Neural cell (in vitro differentiated cells): ENCODE measurements around the gene OR1F1. TPM values are rescaled to one million over a fixed set of nuclear protein-coding genes. Genes with fewer than 3 reads are reported as not detected.

ENCODE experiments used
- H2AFZ ChIP-seq: fragments of 200-600, 300-800 bp; sonication (generic), shearing (Covaris generic); 2 replicates; pipeline ENCODE4 v1.6.0; 2014; ENCODE audit warnings: low read depth, mild to moderate bottlenecking, antibody characterized with exemption, low read length, moderate library complexity
- H3F3A ChIP-seq: fragments of 200-600 bp; shearing (Covaris generic); 2 replicates; pipeline ENCODE4 v1.6.1; 2016; ENCODE audit warnings: mild to moderate bottlenecking, moderate library complexity, mixed read lengths, antibody characterized with exemption, low read length; ENCODE audit not compliant: insufficient read depth, poor library complexity, severe bottlenecking
- H3K27ac ChIP-seq: fragments of 200-600, 300-800 bp; sonication (generic), shearing (Covaris generic); 2 replicates; pipeline ENCODE4 v1.5.1; 2014; ENCODE audit warnings: mild to moderate bottlenecking, low read length, moderate library complexity
- H3K27me3 ChIP-seq: fragments of 300-800, 200-600 bp; sonication (generic), shearing (Covaris generic); 2 replicates; pipeline ENCODE4 v1.6.0; 2014; ENCODE audit warnings: mild to moderate bottlenecking, low read depth, low read length, moderate library complexity; ENCODE audit not compliant: insufficient read depth
- H3K36me3 ChIP-seq: fragments of 300-800, 200-600 bp; sonication (generic), shearing (Covaris generic); 2 replicates; pipeline ENCODE4 v1.5.1; 2014; ENCODE audit warnings: mild to moderate bottlenecking, antibody characterized with exemption, low read length, moderate library complexity; ENCODE audit not compliant: insufficient read depth
- H3K4me2 ChIP-seq: fragments of 300-800, 200-600 bp; sonication (generic), shearing (Covaris generic); 2 replicates; pipeline ENCODE4 v1.6.0; 2014; ENCODE audit warnings: mild to moderate bottlenecking, low read length
- H3K4me3 ChIP-seq: fragments of 300-800, 200-600 bp; sonication (generic), shearing (Covaris generic); 2 replicates; pipeline ENCODE4 v1.5.1; 2014; ENCODE audit warnings: mild to moderate bottlenecking, low read length, moderate library complexity
- H3K79me2 ChIP-seq: fragments of 200-600 bp; shearing (Covaris generic); replicated peaks from 2 replicates; pipeline ENCODE4 v1.6.0; 2014; ENCODE audit warnings: mild to moderate bottlenecking, low read length, moderate library complexity; ENCODE audit not compliant: insufficient read depth
- H3K9ac ChIP-seq: fragments of 300-800, 200-600 bp; sonication (generic), shearing (Covaris generic); 2 replicates; pipeline ENCODE4 v1.6.1; 2016; ENCODE audit warnings: mild to moderate bottlenecking, low read length, mixed read lengths
- H3K9me2 ChIP-seq: fragments of 200-600 bp; shearing (Covaris generic); 2 replicates; pipeline ENCODE4 v1.6.1; 2016; ENCODE audit warnings: mild to moderate bottlenecking, low read length, mixed read lengths; ENCODE audit not compliant: insufficient read depth
- H3K9me3 ChIP-seq: fragments of 200-600, 300-800 bp; sonication (generic), shearing (Covaris generic); 2 replicates; pipeline ENCODE4 v1.6.1; 2016; ENCODE audit warnings: mild to moderate bottlenecking, mixed run types, low read length, moderate library complexity, mixed read lengths
- H4K20me1 ChIP-seq: fragments of 200-600 bp; shearing (Covaris generic); 2 replicates; pipeline ENCODE4 v1.6.1; 2016; ENCODE audit warnings: mild to moderate bottlenecking, mixed run types; ENCODE audit not compliant: insufficient read depth
- CTCF ChIP-seq: fragments of 450-650 bp; IDR thresholded peaks from 2 replicates; pipeline ENCODE4 v1.5.1; 2014; ENCODE audit warnings: antibody characterized with exemption, mild to moderate bottlenecking, moderate library complexity; ENCODE audit not compliant: poor library complexity, severe bottlenecking
- EP300 ChIP-seq: fragments of 450-650 bp; conservative IDR thresholded peaks from 2 replicates; pipeline ENCODE4 v1.6.1; 2014; ENCODE audit warnings: antibody characterized with exemption, mild to moderate bottlenecking, moderate library complexity; ENCODE audit not compliant: poor library complexity, severe bottlenecking
- EZH2 ChIP-seq: fragments of 200-600, 300-800 bp; shearing (Covaris generic), sonication (generic); IDR thresholded peaks from 2 replicates; pipeline ENCODE4 v1.6.1; 2014; ENCODE audit warnings: antibody characterized with exemption, low read length, borderline replicate concordance, mild to moderate bottlenecking; ENCODE audit not compliant: insufficient read depth, poor library complexity, severe bottlenecking
- MXI1 ChIP-seq: fragments of 450-650 bp; conservative IDR thresholded peaks from 2 replicates; pipeline ENCODE4 v1.6.1; 2014; ENCODE audit warnings: antibody characterized with exemption, mild to moderate bottlenecking; ENCODE audit not compliant: poor library complexity, severe bottlenecking
- POLR2AphosphoS5 ChIP-seq: IDR thresholded peaks from 2 replicates; pipeline ENCODE4 v1.6.1; 2012
- RAD21 ChIP-seq: fragments of 450-650 bp; conservative IDR thresholded peaks from 2 replicates; pipeline ENCODE4 v1.6.1; 2014; ENCODE audit warnings: antibody characterized with exemption, mild to moderate bottlenecking, moderate library complexity
- REST ChIP-seq: IDR thresholded peaks from 2 replicates; pipeline ENCODE4 v1.6.1; 2012; ENCODE audit warnings: borderline replicate concordance
- SMC3 ChIP-seq: fragments of 450-650 bp; conservative IDR thresholded peaks from 2 replicates; pipeline ENCODE4 v1.6.1; 2014; ENCODE audit warnings: antibody characterized with exemption, mild to moderate bottlenecking, moderate library complexity; ENCODE audit not compliant: poor library complexity
- TAF1 ChIP-seq: IDR thresholded peaks from 2 replicates; pipeline ENCODE4 v1.6.1; 2012; ENCODE audit warnings: low read depth
- polyA plus RNA-seq: library from polyadenylated mRNA; depleted of rRNA; stranded (reverse); fragments of >200 nt; gene quantifications from 2 replicates; pipeline ENCODE4 v1.2.3, GENCODE V29; 2014

The OR1F1 gene
- polyA plus RNA-seq, 1 donor from 2014 or later = 2.5 TPM

GRCh38 chr16:3188925-3189825 is 1.2 kb downstream of the OR1F1 start:
- Histone ChIP-seq H4K20me1 (no peaks in the 10 kb centered on the region), H3K9me2 (no peaks in the 10 kb centered on the region), H3K27me3 (peaks cover 92% of the 10 kb centered on the region), H3F3A (no peaks in the 10 kb centered on the region), H3K36me3 (no peaks in the 10 kb centered on the region), H3K4me3 (peak overlapping the region; percentile 89), H3K9ac (peak overlapping the region; percentile 69), H3K79me2 (no peaks in the 10 kb centered on the region), H3K27ac (peak overlapping the region; percentile 60), H2AFZ (peak overlapping the region; percentile 65), H3K4me2 (peak overlapping the region; percentile 84), H3K9me3 (no peaks in the 10 kb centered on the region)
- TF ChIP-seq EZH2 = no peak
- no peak for TF ChIP-seq POLR2AphosphoS5
- TF ChIP-seq MXI1 = peak; percentile 69

GRCh38 chr16:3189869-3190268 is 1.9 kb downstream of the OR1F1 start:
- TF ChIP-seq EZH2 = no peak
- no peak for TF ChIP-seq RAD21
- no peak for TF ChIP-seq POLR2AphosphoS5
- no peak for TF ChIP-seq MXI1
- TF ChIP-seq CTCF = no peak
- no peak for TF ChIP-seq EP300
- TF ChIP-seq TAF1 = no peak
- no peak for TF ChIP-seq SMC3
- TF ChIP-seq REST = no peak

More at GRCh38 chr16:3189869-3190268, 1.9 kb downstream of the OR1F1 start:
- Histone ChIP-seq H3K4me2 (no peak overlapping the region), H3F3A (no peaks in the 10 kb centered on the region), H2AFZ (no peak overlapping the region), H3K9me3 (no peaks in the 10 kb centered on the region), H3K4me3 (peak overlapping the region; percentile 89), H3K27me3 (peaks cover 93% of the 10 kb centered on the region), H3K36me3 (no peaks in the 10 kb centered on the region), H3K79me2 (no peaks in the 10 kb centered on the region), H4K20me1 (no peaks in the 10 kb centered on the region), H3K9ac (no peak overlapping the region), H3K27ac (no peak overlapping the region), H3K9me2 (no peaks in the 10 kb centered on the region)
